RWPE2 (cell line): ENCODE data around the gene OR4F15.

Experiments
- ATAC-seq: fragments of 200-7000 bp; cut with Tn5 transposase; 3 replicates; pipeline ENCODE4 v1.9.1; 2021; ENCODE audit warnings: low read depth
- DNase-seq: peaks from one replicate; pipeline ENCODE4 v3.0.0-alpha.2; 2020; ENCODE audit warnings: low spot score
- H3K27ac ChIP-seq: fragments of 450-650 bp; 2 replicates; pipeline ENCODE4 v1.5.1; 2017; ENCODE audit warnings: mild to moderate bottlenecking; ENCODE audit not compliant: poor library complexity, severe bottlenecking
- H3K27me3 ChIP-seq: fragments of 250-450 bp; sonication (Bioruptor Pico); 2 replicates; pipeline ENCODE4 v1.5.1; 2021; ENCODE audit warnings: mild to moderate bottlenecking, moderate library complexity; ENCODE audit not compliant: insufficient read depth, poor library complexity, severe bottlenecking
- H3K36me3 ChIP-seq: fragments of 250-450 bp; sonication (Bioruptor Pico); 2 replicates; pipeline ENCODE4 v1.5.1; 2020; ENCODE audit warnings: low read depth, mild to moderate bottlenecking, moderate library complexity
- H3K4me1 ChIP-seq: fragments of 250-450 bp; sonication (Bioruptor Pico); 2 replicates; pipeline ENCODE4 v1.5.1; 2021; ENCODE audit warnings: mild to moderate bottlenecking, moderate library complexity; ENCODE audit not compliant: insufficient read depth, poor library complexity, severe bottlenecking
- H3K4me3 ChIP-seq: fragments of 250-450 bp; sonication (Bioruptor Pico); 2 replicates; pipeline ENCODE4 v1.5.1; 2021; ENCODE audit warnings: mild to moderate bottlenecking, moderate library complexity; ENCODE audit not compliant: severe bottlenecking
- H3K9me3 ChIP-seq: fragments of 250-450 bp; sonication (Bioruptor Pico); 2 replicates; pipeline ENCODE4 v1.5.1; 2021; ENCODE audit warnings: mild to moderate bottlenecking, moderate library complexity; ENCODE audit not compliant: severe bottlenecking
- TF ChIP-seq, protein P1 (sequence below): fragments of 450-650 bp; IDR thresholded peaks from one replicate; pipeline ENCODE4 v1.5.1; 2017; ENCODE audit warnings: mild to moderate bottlenecking, moderate library complexity; ENCODE audit not compliant: poor library complexity, severe bottlenecking

Gene OR4F15

DNA sequence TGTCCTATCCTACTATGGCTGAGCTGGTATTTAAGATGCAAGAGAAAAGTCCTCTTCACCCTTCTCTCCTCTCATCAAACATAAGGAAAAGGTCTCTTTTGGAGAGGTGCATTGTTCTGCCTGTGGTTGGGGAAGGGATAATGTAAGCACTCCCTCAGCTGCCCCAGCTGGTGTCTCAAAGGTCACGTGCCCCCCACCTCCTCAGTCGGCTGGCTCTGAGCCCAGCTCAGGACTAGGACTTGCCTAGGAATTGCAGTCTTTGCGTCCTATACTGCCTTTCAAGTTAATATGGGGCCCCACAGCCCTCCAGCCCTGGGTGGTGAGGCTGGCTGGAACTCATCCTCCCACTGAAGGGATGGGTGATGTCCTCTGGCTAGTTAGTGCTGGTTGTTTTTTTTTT, 29.7 kb downstream of the OR4F15 start:
- Histone ChIP-seq H3K9me3 (no peaks in the 10 kb centered on the region), H3K27me3 (peaks cover 58% of the 10 kb centered on the region), H3K4me1 (no peaks in the 10 kb centered on the region), H3K4me3 (no peak overlapping the region), H3K27ac (no peak overlapping the region), H3K36me3 (no peaks in the 10 kb centered on the region)
- DNase-seq (no peak), ATAC-seq (no peak)
- TF ChIP-seq, protein P1, sequence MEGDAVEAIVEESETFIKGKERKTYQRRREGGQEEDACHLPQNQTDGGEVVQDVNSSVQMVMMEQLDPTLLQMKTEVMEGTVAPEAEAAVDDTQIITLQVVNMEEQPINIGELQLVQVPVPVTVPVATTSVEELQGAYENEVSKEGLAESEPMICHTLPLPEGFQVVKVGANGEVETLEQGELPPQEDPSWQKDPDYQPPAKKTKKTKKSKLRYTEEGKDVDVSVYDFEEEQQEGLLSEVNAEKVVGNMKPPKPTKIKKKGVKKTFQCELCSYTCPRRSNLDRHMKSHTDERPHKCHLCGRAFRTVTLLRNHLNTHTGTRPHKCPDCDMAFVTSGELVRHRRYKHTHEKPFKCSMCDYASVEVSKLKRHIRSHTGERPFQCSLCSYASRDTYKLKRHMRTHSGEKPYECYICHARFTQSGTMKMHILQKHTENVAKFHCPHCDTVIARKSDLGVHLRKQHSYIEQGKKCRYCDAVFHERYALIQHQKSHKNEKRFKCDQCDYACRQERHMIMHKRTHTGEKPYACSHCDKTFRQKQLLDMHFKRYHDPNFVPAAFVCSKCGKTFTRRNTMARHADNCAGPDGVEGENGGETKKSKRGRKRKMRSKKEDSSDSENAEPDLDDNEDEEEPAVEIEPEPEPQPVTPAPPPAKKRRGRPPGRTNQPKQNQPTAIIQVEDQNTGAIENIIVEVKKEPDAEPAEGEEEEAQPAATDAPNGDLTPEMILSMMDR: no peak

GRCh38 chr15:101844916-101845315, 32.9 kb downstream of the OR4F15 start:
- DNase-seq: no peak
- Histone ChIP-seq H3K27ac (no peak overlapping the region), H3K27me3 (peaks cover 70% of the 10 kb centered on the region)

DNA sequence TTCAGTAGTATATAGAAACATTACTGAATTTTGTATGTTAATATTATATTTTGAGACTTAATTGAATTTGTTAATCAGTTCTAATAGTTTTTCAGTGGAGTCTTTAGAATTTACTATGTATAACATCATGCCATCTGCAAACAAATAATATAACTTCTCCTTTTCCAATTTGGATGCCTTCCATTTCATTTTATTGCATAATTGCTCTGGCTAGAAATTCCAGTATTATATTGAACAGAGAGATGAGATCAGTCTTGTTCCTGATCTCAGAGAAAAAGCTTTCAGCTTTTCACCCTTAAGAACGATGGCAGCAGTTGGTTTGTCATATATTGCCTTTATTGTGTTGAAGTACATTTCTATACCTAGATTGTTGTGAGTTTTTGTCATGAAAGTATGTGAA, 40.4 kb downstream of the OR4F15 start:
- H3K27me3 ChIP-seq: peaks cover 47% of the 10 kb centered on the region
- ATAC-seq (no peak), DNase-seq (no peak)
- TF ChIP-seq, protein P1: no peak
- H3K36me3 ChIP-seq: no peaks in the 10 kb centered on the region
- H3K27ac ChIP-seq: no peak overlapping the region
- no peaks in the 10 kb centered on the region for H3K4me1 ChIP-seq
- no peaks in the 10 kb centered on the region for H3K9me3 ChIP-seq
- no peak overlapping the region for H3K4me3 ChIP-seq

More at GRCh38 chr15:101844916-101845315, 32.9 kb downstream of the OR4F15 start:
- no peaks in the 10 kb centered on the region for H3K9me3 ChIP-seq
- TF ChIP-seq, protein P1: no peak
- no peaks in the 10 kb centered on the region for H3K4me1 ChIP-seq
- H3K4me3 ChIP-seq: no peak overlapping the region
- H3K36me3 ChIP-seq: no peaks in the 10 kb centered on the region
- ATAC-seq: no peak
